DND-41 (cell line): ENCODE results near the gene SNCAIP.

Source experiments
- ATAC-seq: fragments of 200-7000 bp; cut with Tn5 transposase; 3 replicates; pipeline ENCODE4 v1.9.1; 2021; ENCODE audit warnings: low read depth; ENCODE audit not compliant: insufficient read depth
- DNase-seq: peaks from one replicate; pipeline ENCODE4 v3.0.0-alpha.2; 2020
- H2AFZ ChIP-seq: 2 replicates; pipeline ENCODE4 v1.6.0; 2012; ENCODE audit warnings: low read depth, low read length
- H3K27ac ChIP-seq: 2 replicates; pipeline ENCODE4 v1.5.1; 2012; ENCODE audit warnings: low read length, inconsistent platforms
- H3K27me3 ChIP-seq: fragments of 200-600 bp; sonication (generic); 2 replicates; pipeline ENCODE4 v1.6.0; 2012; ENCODE audit warnings: low read length, mild to moderate bottlenecking, inconsistent platforms; ENCODE audit not compliant: insufficient read depth, poor library complexity
- H3K36me3 ChIP-seq: 2 replicates; pipeline ENCODE4 v1.5.1; 2012; ENCODE audit warnings: low read length, inconsistent platforms; ENCODE audit not compliant: insufficient read depth
- H3K4me1 ChIP-seq: 2 replicates; pipeline ENCODE4 v1.5.1; 2012; ENCODE audit warnings: mild to moderate bottlenecking, low read length; ENCODE audit not compliant: insufficient read depth
- H3K4me2 ChIP-seq: 2 replicates; pipeline ENCODE4 v1.6.0; 2012; ENCODE audit warnings: mild to moderate bottlenecking, moderate library complexity, low read length, inconsistent platforms; ENCODE audit not compliant: insufficient read depth
- H3K4me3 ChIP-seq, 2 experiments: fragments of 200-600 bp in 1 of 2; shearing (Covaris generic) in 1 of 2; 2 replicates each; pipeline ENCODE4 v1.5.1; 2012 to 2016; ENCODE audit warnings: inconsistent platforms in 2 of 2, low read length in 2 of 2, mild to moderate bottlenecking in 2 of 2, low read depth in 1 of 2, moderate library complexity in 1 of 2
- H3K79me2 ChIP-seq: 2 replicates; pipeline ENCODE4 v1.6.0; 2012; ENCODE audit warnings: low read length, inconsistent platforms; ENCODE audit not compliant: insufficient read depth
- H3K9ac ChIP-seq: 2 replicates; pipeline ENCODE4 v1.6.0; 2012; ENCODE audit warnings: low read depth, mild to moderate bottlenecking, inconsistent platforms, low read length, moderate library complexity
- H3K9me3 ChIP-seq: 2 replicates; pipeline ENCODE4 v1.5.1; 2012; ENCODE audit warnings: low read length, moderate library complexity, mild to moderate bottlenecking, inconsistent platforms; ENCODE audit not compliant: insufficient read depth, severe bottlenecking
- H4K20me1 ChIP-seq: 2 replicates; pipeline ENCODE4 v1.6.0; 2012; ENCODE audit warnings: low read length; ENCODE audit not compliant: insufficient read depth
- EZH2 ChIP-seq: IDR thresholded peaks from 3 replicates; pipeline ENCODE4 v1.6.1; 2012; ENCODE audit warnings: borderline replicate concordance, low read depth, mild to moderate bottlenecking, moderate library complexity, low read length, inconsistent platforms; ENCODE audit not compliant: severe bottlenecking
- TF ChIP-seq, protein P1 (sequence below): IDR thresholded peaks from 2 replicates; pipeline ENCODE4 v1.5.1; 2012; ENCODE audit warnings: borderline replicate concordance, low read length, moderate library complexity, mild to moderate bottlenecking; ENCODE audit not compliant: poor library complexity, severe bottlenecking; ENCODE audit errors: extremely low read depth

The SNCAIP gene

DNA sequence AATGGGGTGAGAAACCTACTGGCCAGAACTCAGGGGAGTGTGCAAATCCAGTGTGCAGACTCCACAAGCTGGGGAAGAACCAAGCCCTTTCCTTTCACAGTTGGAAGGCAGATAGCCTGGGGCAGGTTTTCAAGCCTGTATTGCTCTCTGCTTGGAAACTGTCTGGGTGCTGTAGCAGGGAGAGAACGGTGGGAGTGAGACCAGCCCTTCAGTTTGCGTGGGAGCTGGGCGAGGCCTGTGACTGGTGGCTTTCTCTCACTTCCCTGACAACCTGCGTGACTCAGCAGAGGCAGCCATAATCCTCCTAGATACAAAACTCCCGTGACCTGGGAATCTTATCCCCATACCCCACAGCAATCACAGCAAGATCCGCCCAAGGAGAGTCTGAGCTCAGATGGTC, 44.9 kb upstream of the SNCAIP start:
- no peaks in the 10 kb centered on the region for H3K9me3 ChIP-seq
- no peak overlapping the region for H3K27ac ChIP-seq
- no peaks in the 10 kb centered on the region for H3K79me2 ChIP-seq
- no peaks in the 10 kb centered on the region for H3K27me3 ChIP-seq
- H3K4me1 ChIP-seq: no peaks in the 10 kb centered on the region
- no peak overlapping the region for H3K4me2 ChIP-seq
- H3K9ac ChIP-seq: no peak overlapping the region
- no peak overlapping the region for H2AFZ ChIP-seq
- H3K4me3 ChIP-seq: no peak overlapping the region
- TF ChIP-seq EZH2: no peak
- TF ChIP-seq, protein P1, sequence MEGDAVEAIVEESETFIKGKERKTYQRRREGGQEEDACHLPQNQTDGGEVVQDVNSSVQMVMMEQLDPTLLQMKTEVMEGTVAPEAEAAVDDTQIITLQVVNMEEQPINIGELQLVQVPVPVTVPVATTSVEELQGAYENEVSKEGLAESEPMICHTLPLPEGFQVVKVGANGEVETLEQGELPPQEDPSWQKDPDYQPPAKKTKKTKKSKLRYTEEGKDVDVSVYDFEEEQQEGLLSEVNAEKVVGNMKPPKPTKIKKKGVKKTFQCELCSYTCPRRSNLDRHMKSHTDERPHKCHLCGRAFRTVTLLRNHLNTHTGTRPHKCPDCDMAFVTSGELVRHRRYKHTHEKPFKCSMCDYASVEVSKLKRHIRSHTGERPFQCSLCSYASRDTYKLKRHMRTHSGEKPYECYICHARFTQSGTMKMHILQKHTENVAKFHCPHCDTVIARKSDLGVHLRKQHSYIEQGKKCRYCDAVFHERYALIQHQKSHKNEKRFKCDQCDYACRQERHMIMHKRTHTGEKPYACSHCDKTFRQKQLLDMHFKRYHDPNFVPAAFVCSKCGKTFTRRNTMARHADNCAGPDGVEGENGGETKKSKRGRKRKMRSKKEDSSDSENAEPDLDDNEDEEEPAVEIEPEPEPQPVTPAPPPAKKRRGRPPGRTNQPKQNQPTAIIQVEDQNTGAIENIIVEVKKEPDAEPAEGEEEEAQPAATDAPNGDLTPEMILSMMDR: no peak
- no peak for ATAC-seq
- H4K20me1 ChIP-seq: no peaks in the 10 kb centered on the region
- H3K36me3 ChIP-seq: no peaks in the 10 kb centered on the region
- DNase-seq: no peak

DNA sequence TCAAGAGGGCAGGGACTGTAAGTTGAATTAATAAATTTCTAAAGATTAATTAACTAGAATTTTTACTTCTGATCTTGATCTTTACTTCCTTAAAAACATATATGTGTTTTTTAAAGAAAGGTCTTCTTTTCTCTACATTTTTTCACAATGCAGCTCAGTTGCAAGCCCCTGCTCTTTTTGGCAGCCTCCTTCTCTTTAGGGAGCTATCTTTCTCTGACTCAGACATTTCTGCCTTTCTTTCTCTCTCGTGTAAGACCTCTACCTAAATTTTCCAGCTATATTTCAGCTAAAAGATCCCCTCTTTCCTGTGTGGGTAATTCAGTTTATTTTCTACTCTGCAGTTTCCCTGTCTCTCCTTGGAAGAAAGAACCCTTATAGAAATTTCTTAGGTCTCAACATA, 38.3 kb upstream of the SNCAIP start:
- no peak for TF ChIP-seq EZH2
- TF ChIP-seq, protein P1: no peak
- no peak for ATAC-seq
- Histone ChIP-seq H3K9ac (no peak overlapping the region), H3K79me2 (no peaks in the 10 kb centered on the region), H4K20me1 (no peaks in the 10 kb centered on the region), H3K9me3 (no peaks in the 10 kb centered on the region), H3K4me3 (no peak overlapping the region), H3K4me1 (no peaks in the 10 kb centered on the region), H2AFZ (no peak overlapping the region), H3K27ac (no peak overlapping the region), H3K4me2 (no peak overlapping the region), H3K27me3 (no peaks in the 10 kb centered on the region), H3K36me3 (no peaks in the 10 kb centered on the region)
- DNase-seq: no peak

DNA sequence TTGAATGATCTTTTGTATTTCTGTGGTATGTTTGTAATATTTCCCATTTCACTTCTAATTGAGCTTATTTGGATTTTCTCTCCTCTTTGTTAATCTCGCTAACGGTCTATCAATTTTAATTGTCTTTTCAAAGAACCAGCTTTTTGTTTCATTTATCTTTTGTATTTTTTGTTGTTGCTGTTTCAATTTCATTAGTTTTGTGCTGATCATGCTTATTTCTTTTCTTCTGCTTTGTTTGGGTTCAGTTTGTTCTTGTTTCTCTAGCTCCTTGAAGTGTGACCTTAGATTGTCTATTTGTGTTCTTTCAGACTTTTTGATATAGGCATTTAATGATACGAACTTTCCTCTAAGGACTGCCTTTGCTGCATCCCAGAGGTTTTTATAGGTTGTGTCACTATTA, 28.4 kb upstream of the SNCAIP start:
- H3K4me1 ChIP-seq: no peaks in the 10 kb centered on the region
- H3K79me2 ChIP-seq: no peaks in the 10 kb centered on the region
- no peaks in the 10 kb centered on the region for H3K9me3 ChIP-seq
- TF ChIP-seq, protein P1: no peak
- TF ChIP-seq EZH2: no peak
- H3K27ac ChIP-seq: no peak overlapping the region
- no peak overlapping the region for H3K9ac ChIP-seq
- no peak for DNase-seq
- H3K4me3 ChIP-seq: no peak overlapping the region
- H3K36me3 ChIP-seq: no peaks in the 10 kb centered on the region
- no peaks in the 10 kb centered on the region for H4K20me1 ChIP-seq
- ATAC-seq: no peak
- H3K4me2 ChIP-seq: no peak overlapping the region
- H3K27me3 ChIP-seq: no peaks in the 10 kb centered on the region
- no peak overlapping the region for H2AFZ ChIP-seq

DNA sequence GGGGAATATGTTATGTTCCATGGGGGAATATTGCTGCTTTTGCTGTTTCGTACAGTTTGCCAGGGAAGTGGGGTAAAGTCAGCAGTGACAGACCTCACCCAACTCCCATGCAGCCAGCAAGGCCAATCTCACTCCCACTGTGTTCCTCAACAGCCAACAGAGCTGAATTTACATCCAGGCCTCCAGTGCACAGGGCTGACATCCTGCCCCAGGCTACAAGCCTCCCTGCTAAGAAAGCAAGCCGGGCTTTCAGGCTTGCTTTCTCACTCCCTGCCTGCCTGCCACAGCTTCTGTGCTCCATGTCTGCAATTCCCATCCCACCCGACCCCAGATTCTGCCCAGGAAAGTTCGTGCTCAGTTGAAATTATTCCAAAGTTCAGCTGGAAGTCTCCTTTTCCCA, 25.5 kb upstream of the SNCAIP start:
- Histone ChIP-seq H3K4me3 (no peak overlapping the region), H4K20me1 (no peaks in the 10 kb centered on the region)

More for the DNA sequence above, 25.5 kb upstream of the SNCAIP start:
- Histone ChIP-seq H3K4me1 (no peaks in the 10 kb centered on the region), H2AFZ (no peak overlapping the region), H3K36me3 (no peaks in the 10 kb centered on the region), H3K9me3 (no peaks in the 10 kb centered on the region), H3K27me3 (no peaks in the 10 kb centered on the region), H3K9ac (no peak overlapping the region), H3K79me2 (no peaks in the 10 kb centered on the region), H3K27ac (no peak overlapping the region), H3K4me2 (no peak overlapping the region)
- no peak for ATAC-seq
- DNase-seq: no peak
- TF ChIP-seq EZH2: no peak
- TF ChIP-seq, protein P1: no peak
